Mesodermal cell (in vitro differentiated cells): ENCODE measurements around the gene RAPGEF4. TPM values are rescaled to one million over a fixed set of nuclear protein-coding genes. Genes with fewer than 3 reads are reported as not detected.

Source experiments
- H3K27ac ChIP-seq: 2 replicates; pipeline ENCODE4 v1.7.0; 2013; ENCODE audit warnings: mild to moderate bottlenecking, low read depth, low read length, moderate library complexity; ENCODE audit not compliant: severe bottlenecking
- H3K36me3 ChIP-seq: 2 replicates; pipeline ENCODE4 v1.7.1; 2013; ENCODE audit warnings: mild to moderate bottlenecking, low read length, moderate library complexity; ENCODE audit not compliant: control insufficient read depth, insufficient read depth
- H3K4me1 ChIP-seq: one replicate; pipeline ENCODE4 v1.7.1; 2013; ENCODE audit warnings: mild to moderate bottlenecking, low read length; ENCODE audit not compliant: insufficient read depth, control insufficient read depth, poor library complexity, severe bottlenecking
- H3K4me3 ChIP-seq: 2 replicates; pipeline ENCODE4 v1.7.0; 2013; ENCODE audit warnings: low read length, control low read depth, mild to moderate bottlenecking; ENCODE audit not compliant: insufficient read depth, poor library complexity, severe bottlenecking; ENCODE audit errors: extremely low read depth
- H3K9me3 ChIP-seq: 2 replicates; pipeline ENCODE4 v1.7.1; 2013; ENCODE audit warnings: mild to moderate bottlenecking, low read length, moderate library complexity; ENCODE audit not compliant: control insufficient read depth
- WGBS, 2 experiments: methylation state at CpG; one replicate each; pipeline ENCODE4 v1.1.5; 2013; ENCODE audit warnings: missing lambda C conversion rate in 2 of 2; ENCODE audit not compliant: insufficient coverage in 2 of 2; 5-methylcytosine and 5-hydroxymethylcytosine counted together
- polyA plus RNA-seq, 2 experiments: library from polyadenylated mRNA; stranded (reverse); fragments of 50-300 nt; gene quantifications; one replicate each; pipeline ENCODE4 v1.2.3, GENCODE V29; 2013

The RAPGEF4 gene
- 5.1 TPM for polyA plus RNA-seq (2013, experiment 1 of 2)
- polyA plus RNA-seq (2013, experiment 2 of 2), result 2.8 TPM

GRCh38 chr2:172735582-172736423 lies at the start of gene RAPGEF4:
TSS of gene RAPGEF4 (plus strand) at chr2:172735845. CDS start at chr2:172735984, 139 bp downstream.
- peak within 1 kb of the TSS; percentile 48 for H3K4me3 ChIP-seq
- H3K4me1 ChIP-seq, result no peaks in the 10 kb centered on the region
- no peak within 1 kb of the TSS for H3K27ac ChIP-seq
- H3K9me3 ChIP-seq, result no peaks in the 10 kb centered on the region
- WGBS, 2 experiments, result 1% methylated on average over 29 to 55 of the region's 95 CpGs
- H3K36me3 ChIP-seq, result no peaks in the 10 kb centered on the region

- 64 to 75% methylated on average over 1 to 2 of the region's 3 CpGs for WGBS, 2 experiments
- Histone ChIP-seq H3K4me3 (no peak overlapping the region), H3K36me3 (no peaks in the 10 kb centered on the region), H3K9me3 (no peaks in the 10 kb centered on the region), H3K27ac (no peak overlapping the region), H3K4me1 (peaks cover 4% of the 10 kb centered on the region)
These were observed 42.6 kb upstream of the RAPGEF4 start for GRCh38 chr2:172693037-172693436.

GRCh38 chr2:172693529-172694455 lies 41.9 kb upstream of the RAPGEF4 start:
- Histone ChIP-seq H3K9me3 (no peaks in the 10 kb centered on the region), H3K4me1 (peaks cover 4% of the 10 kb centered on the region), H3K4me3 (no peak overlapping the region), H3K36me3 (no peaks in the 10 kb centered on the region), H3K27ac (peak overlapping the region; percentile 34)
- 89 to 94% methylated on average over 1 to 2 of the region's 8 CpGs for WGBS, 2 experiments

- Histone ChIP-seq H3K4me3 (no peak overlapping the region), H3K27ac (no peak overlapping the region), H3K4me1 (peaks cover 4% of the 10 kb centered on the region), H3K9me3 (no peaks in the 10 kb centered on the region), H3K36me3 (no peaks in the 10 kb centered on the region)
- WGBS, 2 experiments, result 100% methylated on average over 1 of the region's 3 CpGs; no CpG with 5 or more reads in 1 of the 2 experiments
These were observed 38.3 kb upstream of the RAPGEF4 start for GRCh38 chr2:172697296-172697695.

GRCh38 chr2:172698041-172698863 lies 37.4 kb upstream of the RAPGEF4 start:
- Histone ChIP-seq H3K4me1 (peaks cover 2% of the 10 kb centered on the region), H3K4me3 (no peak overlapping the region), H3K36me3 (no peaks in the 10 kb centered on the region), H3K9me3 (no peaks in the 10 kb centered on the region), H3K27ac (peak overlapping the region; percentile 20)
- 67 to 76% methylated on average over 3 of the region's 5 CpGs for WGBS, 2 experiments

- Histone ChIP-seq H3K27ac (no peak overlapping the region), H3K4me1 (no peaks in the 10 kb centered on the region), H3K36me3 (no peaks in the 10 kb centered on the region), H3K4me3 (no peak overlapping the region), H3K9me3 (no peaks in the 10 kb centered on the region)
- 20 to 30% methylated on average over 1 of the region's 1 CpG for WGBS, 2 experiments
These were observed 34.4 kb upstream of the RAPGEF4 start for GRCh38 chr2:172701250-172701649.

- Histone ChIP-seq H3K4me3 (no peak overlapping the region), H3K27ac (no peak overlapping the region), H3K36me3 (no peaks in the 10 kb centered on the region), H3K4me1 (no peaks in the 10 kb centered on the region), H3K9me3 (no peaks in the 10 kb centered on the region)
- WGBS, 2 experiments, result 100% methylated on average over 1 of the region's 1 CpG
These were observed 33.2 kb upstream of the RAPGEF4 start for GRCh38 chr2:172702451-172702850.

- WGBS, 2 experiments, result 58% methylated on average over 3 to 4 of the region's 11 CpGs
- Histone ChIP-seq H3K4me3 (no peak overlapping the region), H3K4me1 (no peaks in the 10 kb centered on the region), H3K9me3 (no peaks in the 10 kb centered on the region), H3K36me3 (no peaks in the 10 kb centered on the region), H3K27ac (no peak overlapping the region)
These were observed 31.3 kb upstream of the RAPGEF4 start for GRCh38 chr2:172704072-172704936.

GRCh38 chr2:172705352-172705751 lies 30.3 kb upstream of the RAPGEF4 start:
- 0% methylated on average over 1 of the region's 2 CpGs for WGBS, 2 experiments

More at GRCh38 chr2:172705352-172705751, 30.3 kb upstream of the RAPGEF4 start:
- Histone ChIP-seq H3K36me3 (no peaks in the 10 kb centered on the region), H3K27ac (no peak overlapping the region), H3K4me3 (no peak overlapping the region), H3K9me3 (no peaks in the 10 kb centered on the region), H3K4me1 (no peaks in the 10 kb centered on the region)
